ENCODE measurements around the gene CEP72. TPM values are rescaled to one million over a fixed set of nuclear protein-coding genes. Genes with fewer than 3 reads are reported as not detected.
A peak's percentile ranks its signal among the peaks of the same experiment; 100 is the strongest.

Gene CEP72
- total RNA-seq, 1 experiment from 2014 or later, result 24.8 TPM

- Histone ChIP-seq H3K27me3 (ENCODE audit: insufficient read depth, low read length) (no peaks in the 10 kb centered on the region), H2BK20ac (ENCODE audit: low read depth, low read length, poor library complexity, severe bottlenecking) (no peak overlapping the region), H2BK5ac (ENCODE audit: insufficient read length, low read length) (no peak overlapping the region), H3K9ac (ENCODE audit: extremely low read depth, insufficient read length, low read length) (no peak overlapping the region), H3K27ac (ENCODE audit: insufficient read length, low read depth, low read length) (no peak overlapping the region), H4K91ac (ENCODE audit: insufficient read length, low read depth, low read length) (no peak overlapping the region), H3K23me2 (ENCODE audit: insufficient read length, low read depth, low read length, poor library complexity, severe bottlenecking) (no peaks in the 10 kb centered on the region), H4K5ac (ENCODE audit: insufficient read length, low read depth, low read length) (no peak overlapping the region), H2AK5ac (ENCODE audit: insufficient read length, low read length) (no peak overlapping the region), H3K18ac (ENCODE audit: insufficient read length, low read depth, low read length) (no peak overlapping the region), H3K79me2 (ENCODE audit: insufficient read depth, low read length) (no peaks in the 10 kb centered on the region), H3K4ac (ENCODE audit: low read depth, low read length) (no peak overlapping the region), H3K14ac (ENCODE audit: insufficient read depth, low read length) (peak overlapping the region; percentile 9; the same call in 1 of the 2 replicates), H3K4me2 (ENCODE audit: insufficient read depth, insufficient read length, low read length) (no peak overlapping the region), H2BK12ac (ENCODE audit: insufficient read length, low read depth, low read length) (no peak overlapping the region), H4K8ac (replicated peaks; ENCODE audit: insufficient read length, low read depth, low read length) (no peak overlapping the region), H3T11ph (ENCODE audit: low read length) (no peak overlapping the region), H2BK15ac (ENCODE audit: low read depth, low read length) (no peak overlapping the region), H2BK120ac (ENCODE audit: low read depth, low read length, poor library complexity, severe bottlenecking) (no peak overlapping the region), H3K9me3 (ENCODE audit: control insufficient read depth, low read depth, low read length) (no peaks in the 10 kb centered on the region), H3K79me1 (ENCODE audit: insufficient read depth, low read depth, low read length, poor library complexity, severe bottlenecking) (no peaks in the 10 kb centered on the region), H3K56ac (ENCODE audit: insufficient read length, low read depth, low read length) (no peak overlapping the region), H4K20me1 (ENCODE audit: control insufficient read depth, insufficient read depth, insufficient read length) (no peaks in the 10 kb centered on the region), H3K23ac (ENCODE audit: insufficient read length, low read depth, low read length) (no peak overlapping the region), H2AFZ (ENCODE audit: low read length) (no peak overlapping the region), H3K4me1 (ENCODE audit: insufficient read depth, low read length) (no peaks in the 10 kb centered on the region)
- peak; percentile 22 for DNase-seq
- Mint-ChIP-seq H3K27me3 (ENCODE audit: low read depth) (peaks cover 41% of the 10 kb centered on the region), H3K36me3 (ENCODE audit: insufficient read depth in 1 of 3, low read depth in 3 of 3) (no peaks in the 10 kb centered on the region), H3K4me1 (no peaks in the 10 kb centered on the region), H3K4me3 (no peak overlapping the region), H3K9me3 (no peaks in the 10 kb centered on the region), H3K27ac (no peak overlapping the region)
- no peak for TF ChIP-seq CTCF (conservative IDR thresholded peaks at IDR 0.05)
- no CpG with 5 or more reads among the region's 17 CpGs for WGBS (ENCODE audit: extremely low coverage, insufficient read length, low lambda C conversion rate)
Observed at GRCh38 chr5:684751-685216, 72.6 kb downstream of the CEP72 start.

Measured in H9 (cell line).